ENCODE data around the gene P2RY8.

P2RY8 gene

GRCh38 chrX:1419545-1420355 is 117.2 kb downstream of the P2RY8 start:
- no peak for TF ChIP-seq TAF1 (IDR thresholded peaks at IDR 0.05; ENCODE audit: low read depth)
- TF ChIP-seq CREB1 (IDR thresholded peaks at IDR 0.05; ENCODE audit: low read depth) = no peak
- no peak for TF ChIP-seq EP300 (IDR thresholded peaks at IDR 0.05; ENCODE audit: borderline replicate concordance)
- no peak for TF ChIP-seq TEAD4 (IDR thresholded peaks at IDR 0.05)
- TF ChIP-seq FOXM1 (IDR thresholded peaks at IDR 0.05; ENCODE audit: borderline replicate concordance, low read depth) = no peak
- TF ChIP-seq RAD21 (IDR thresholded peaks at IDR 0.05; ENCODE audit: low read depth) = no peak
- no peak for TF ChIP-seq TCF12 (IDR thresholded peaks at IDR 0.05; ENCODE audit: low read depth)
- TF ChIP-seq NFIC (IDR thresholded peaks at IDR 0.05) = no peak
- no peak for TF ChIP-seq EGR1 (IDR thresholded peaks at IDR 0.05)

- no peak for TF ChIP-seq REST (IDR thresholded peaks at IDR 0.05; ENCODE audit: low read depth)
- TF ChIP-seq TAF1 (IDR thresholded peaks at IDR 0.05; ENCODE audit: low read depth) = no peak
- no peak for TF ChIP-seq CREB1 (IDR thresholded peaks at IDR 0.05; ENCODE audit: low read depth)
- no peak for TF ChIP-seq USF1 (IDR thresholded peaks at IDR 0.05)
- no peak for TF ChIP-seq TEAD4 (IDR thresholded peaks at IDR 0.05)
- no peak for TF ChIP-seq YY1 (IDR thresholded peaks at IDR 0.05; ENCODE audit: low read depth)
Measured at GRCh38 chrX:1418901-1419544, 118.0 kb downstream of the P2RY8 start.

- TF ChIP-seq RAD21 (IDR thresholded peaks at IDR 0.05; ENCODE audit: low read depth) (no peak), YY1 (IDR thresholded peaks at IDR 0.05; ENCODE audit: low read depth) (no peak), EP300 (IDR thresholded peaks at IDR 0.05; ENCODE audit: borderline replicate concordance) (no peak), TEAD4 (IDR thresholded peaks at IDR 0.05) (no peak), NFIC (IDR thresholded peaks at IDR 0.05) (no peak), CEBPB (IDR thresholded peaks at IDR 0.05) (no peak), TCF12 (IDR thresholded peaks at IDR 0.05; ENCODE audit: low read depth) (no peak), USF1 (IDR thresholded peaks at IDR 0.05) (no peak), TAF1 (IDR thresholded peaks at IDR 0.05; ENCODE audit: low read depth) (no peak), REST (IDR thresholded peaks at IDR 0.05; ENCODE audit: low read depth) (no peak), CREB1 (IDR thresholded peaks at IDR 0.05; ENCODE audit: low read depth) (no peak), EGR1 (IDR thresholded peaks at IDR 0.05) (no peak)
Measured at GRCh38 chrX:1417921-1418771, 118.8 kb downstream of the P2RY8 start.

GRCh38 chrX:1416965-1417760 is 119.8 kb downstream of the P2RY8 start:
- no peak for TF ChIP-seq REST (IDR thresholded peaks at IDR 0.05; ENCODE audit: low read depth)
- no peak for TF ChIP-seq EP300 (IDR thresholded peaks at IDR 0.05; ENCODE audit: borderline replicate concordance)
- TF ChIP-seq FOXM1 (IDR thresholded peaks at IDR 0.05; ENCODE audit: borderline replicate concordance, low read depth) = no peak
- TF ChIP-seq RAD21 (IDR thresholded peaks at IDR 0.05; ENCODE audit: low read depth) = no peak
- TF ChIP-seq EGR1 (IDR thresholded peaks at IDR 0.05) = no peak
- TF ChIP-seq, protein P1, sequence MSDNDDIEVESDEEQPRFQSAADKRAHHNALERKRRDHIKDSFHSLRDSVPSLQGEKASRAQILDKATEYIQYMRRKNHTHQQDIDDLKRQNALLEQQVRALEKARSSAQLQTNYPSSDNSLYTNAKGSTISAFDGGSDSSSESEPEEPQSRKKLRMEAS (IDR thresholded peaks at IDR 0.05) = no peak
- no peak for TF ChIP-seq ZBTB7A (IDR thresholded peaks at IDR 0.05; ENCODE audit: low read depth)
- no peak for TF ChIP-seq YY1 (IDR thresholded peaks at IDR 0.05; ENCODE audit: low read depth)
- no peak for TF ChIP-seq NFIC (IDR thresholded peaks at IDR 0.05)
- no peak for TF ChIP-seq TAF1 (IDR thresholded peaks at IDR 0.05; ENCODE audit: low read depth)
- no peak for TF ChIP-seq TCF12 (IDR thresholded peaks at IDR 0.05; ENCODE audit: low read depth)
- TF ChIP-seq CEBPB (IDR thresholded peaks at IDR 0.05) = no peak
- TF ChIP-seq CREB1 (IDR thresholded peaks at IDR 0.05; ENCODE audit: low read depth) = no peak
- TF ChIP-seq USF1 (IDR thresholded peaks at IDR 0.05) = no peak
- no peak for TF ChIP-seq TEAD4 (IDR thresholded peaks at IDR 0.05)

Data from Ishikawa (cell line).